AG04450 (cell line): ENCODE results near the gene TTC8. TPM values are rescaled to one million over a fixed set of nuclear protein-coding genes. Genes with fewer than 3 reads are reported as not detected.
A peak's percentile ranks its signal among the peaks of the same experiment; 100 is the strongest.

Experiments used
- CTCF ChIA-PET: fragments of 300-600, 350-600 bp; formaldehyde crosslinking; extraction: SDS; loops from one replicate; lab custom pipeline; 2022; ENCODE audit warnings: antibody characterized with exemption, inconsistent platforms; lab: Charles Lee
- POLR2A ChIA-PET: fragments of 350-600 bp; formaldehyde crosslinking; extraction: SDS; loops from one replicate; lab custom pipeline; 2021; ENCODE audit warnings: antibody characterized with exemption, inconsistent platforms; lab: Yijun Ruan, JAX
- DNase-seq: peaks from one replicate; pipeline ENCODE4 v3.0.0-alpha.2; 2011; ENCODE audit warnings: low read depth, low spot score
- H3K27ac ChIP-seq: one replicate; pipeline ENCODE4 v1.5.1; 2012; ENCODE audit warnings: low read depth, low read length, control low read depth
- H3K27me3 ChIP-seq: one replicate; pipeline ENCODE4 v1.6.0; 2012; ENCODE audit warnings: low read length; ENCODE audit not compliant: control insufficient read depth, insufficient read depth
- H3K4me3 ChIP-seq: 2 replicates; pipeline ENCODE4 v1.5.1; 2011; ENCODE audit warnings: mild to moderate bottlenecking, low read depth, low read length, control low read depth
- H3K9me3 ChIP-seq: 2 replicates; pipeline ENCODE4 v1.5.1; 2012; ENCODE audit warnings: low read length; ENCODE audit not compliant: control insufficient read depth, insufficient read depth
- polyA plus RNA-seq: library from polyadenylated mRNA; depleted of rRNA; stranded (reverse); fragments of >200 nt; gene quantifications from 2 replicates; pipeline ENCODE4 v1.2.3, GENCODE V29; 2011
- TF ChIP-seq, protein P1 (sequence below): IDR thresholded peaks from 2 replicates; pipeline ENCODE4 v1.5.1; 2011; ENCODE audit warnings: low read depth, low read length, control low read depth, inconsistent platforms

TTC8 gene
- polyA plus RNA-seq, 1 experiment, result 83.4 TPM

- ChIA-PET CTCF (interaction anchor here (0.7 to 3.0 kb wide), 2 partner anchors 58 to 201 kb away, joined by 3 to 13 read pairs; no protein-coding TSS in a partner anchor), POLR2A (interaction anchor here (1.6 kb wide), 1 partner anchor 44 kb away, joined by 3 read pairs; the partner anchor contains the start of gene TTC8)
- no peaks in the 10 kb centered on the region for H3K27me3 ChIP-seq
- H3K4me3 ChIP-seq, result no peak overlapping the region
- DNase-seq, result no peak
- TF ChIP-seq, protein P1, sequence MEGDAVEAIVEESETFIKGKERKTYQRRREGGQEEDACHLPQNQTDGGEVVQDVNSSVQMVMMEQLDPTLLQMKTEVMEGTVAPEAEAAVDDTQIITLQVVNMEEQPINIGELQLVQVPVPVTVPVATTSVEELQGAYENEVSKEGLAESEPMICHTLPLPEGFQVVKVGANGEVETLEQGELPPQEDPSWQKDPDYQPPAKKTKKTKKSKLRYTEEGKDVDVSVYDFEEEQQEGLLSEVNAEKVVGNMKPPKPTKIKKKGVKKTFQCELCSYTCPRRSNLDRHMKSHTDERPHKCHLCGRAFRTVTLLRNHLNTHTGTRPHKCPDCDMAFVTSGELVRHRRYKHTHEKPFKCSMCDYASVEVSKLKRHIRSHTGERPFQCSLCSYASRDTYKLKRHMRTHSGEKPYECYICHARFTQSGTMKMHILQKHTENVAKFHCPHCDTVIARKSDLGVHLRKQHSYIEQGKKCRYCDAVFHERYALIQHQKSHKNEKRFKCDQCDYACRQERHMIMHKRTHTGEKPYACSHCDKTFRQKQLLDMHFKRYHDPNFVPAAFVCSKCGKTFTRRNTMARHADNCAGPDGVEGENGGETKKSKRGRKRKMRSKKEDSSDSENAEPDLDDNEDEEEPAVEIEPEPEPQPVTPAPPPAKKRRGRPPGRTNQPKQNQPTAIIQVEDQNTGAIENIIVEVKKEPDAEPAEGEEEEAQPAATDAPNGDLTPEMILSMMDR, result 0 out of 2 replicates have a peak, but pooled peaks have one; percentile 36
- no peaks in the 10 kb centered on the region for H3K9me3 ChIP-seq
- H3K27ac ChIP-seq, result no peak overlapping the region
Observed at GRCh38 chr14:88868558-88869159, 44.2 kb downstream of the TTC8 start.

DNA sequence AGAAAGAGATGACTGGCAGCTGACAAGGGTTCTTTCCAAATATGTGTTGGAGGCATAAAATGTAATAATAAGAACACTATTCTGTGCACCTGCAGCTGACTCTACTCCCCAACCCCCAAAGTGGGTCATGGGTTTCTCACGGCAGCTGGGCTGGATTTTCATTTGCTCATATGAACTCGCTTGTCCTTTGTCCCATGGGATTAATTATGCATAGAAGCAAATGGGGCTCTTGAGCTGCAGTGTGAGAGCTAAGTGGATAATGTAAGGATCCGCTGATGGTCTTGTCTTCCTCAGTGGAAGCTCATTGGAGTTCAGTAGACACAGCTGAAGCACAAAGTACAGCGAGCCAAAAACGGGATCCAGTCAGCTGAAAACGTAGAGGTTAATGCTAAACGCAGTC lies 46.3 kb downstream of the TTC8 start:
- TF ChIP-seq, protein P1, result no peak
- ChIA-PET CTCF (no interaction called here), POLR2A (no interaction called here)
- Histone ChIP-seq H3K27me3 (no peaks in the 10 kb centered on the region), H3K4me3 (no peak overlapping the region), H3K9me3 (no peaks in the 10 kb centered on the region), H3K27ac (no peak overlapping the region)
- DNase-seq, result no peak

DNA sequence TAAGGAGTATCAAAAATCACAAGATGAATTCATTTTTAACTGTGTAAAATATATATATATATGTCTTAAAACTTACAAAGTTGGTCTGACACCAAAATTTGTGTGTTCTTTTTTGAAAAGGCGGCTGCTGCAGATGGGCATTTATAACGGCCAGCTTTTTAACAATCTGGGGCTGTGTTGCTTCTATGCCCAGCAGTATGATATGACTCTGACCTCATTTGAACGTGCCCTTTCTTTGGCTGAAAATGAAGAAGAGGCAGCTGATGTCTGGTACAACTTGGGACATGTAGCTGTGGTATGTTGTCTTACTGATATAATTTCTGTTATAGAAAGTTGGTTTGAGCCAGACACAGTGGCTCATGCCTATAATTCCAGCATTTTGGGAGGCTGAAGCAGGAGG lies 47.0 kb downstream of the TTC8 start:
- DNase-seq, result no peak
- Histone ChIP-seq H3K4me3 (no peak overlapping the region), H3K27ac (no peak overlapping the region), H3K9me3 (no peaks in the 10 kb centered on the region), H3K27me3 (no peaks in the 10 kb centered on the region)
- ChIA-PET POLR2A (no interaction called here), CTCF (no interaction called here)
- TF ChIP-seq, protein P1, result no peak

GRCh38 chr14:88872976-88873375 lies 48.5 kb downstream of the TTC8 start:
- TF ChIP-seq, protein P1, result no peak
- H3K9me3 ChIP-seq, result no peaks in the 10 kb centered on the region
- no peak overlapping the region for H3K27ac ChIP-seq
- POLR2A ChIA-PET, result no interaction called here
- no peak overlapping the region for H3K4me3 ChIP-seq
- no peaks in the 10 kb centered on the region for H3K27me3 ChIP-seq
- DNase-seq, result no peak
- CTCF ChIA-PET, result interaction anchor here (1.0 kb wide), 1 partner anchor 206 kb away, joined by 3 read pairs; no protein-coding TSS in a partner anchor

DNA sequence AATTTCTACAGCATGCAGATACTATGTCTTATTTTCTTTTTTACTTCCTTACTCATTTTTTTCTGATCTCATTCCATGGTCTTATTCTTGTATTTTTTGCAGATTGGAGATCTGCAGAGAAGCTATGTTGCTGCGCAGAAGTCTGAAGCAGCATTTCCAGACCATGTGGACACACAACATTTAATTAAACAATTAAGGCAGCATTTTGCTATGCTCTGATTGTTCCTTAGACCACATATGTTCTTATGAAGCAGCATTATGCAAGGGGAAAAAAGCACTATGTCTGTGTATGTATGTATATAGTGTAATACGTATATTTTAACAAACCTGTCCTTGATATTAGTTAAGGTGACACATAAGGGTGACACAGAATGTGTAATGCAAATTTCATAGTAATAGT lies 52.7 kb downstream of the TTC8 start:
- DNase-seq, result no peak
- H3K9me3 ChIP-seq, result peaks cover 11% of the 10 kb centered on the region; the same call in 1 of the 2 replicates
- TF ChIP-seq, protein P1, result no peak
- H3K27me3 ChIP-seq, result no peaks in the 10 kb centered on the region
- H3K4me3 ChIP-seq, result no peak overlapping the region
- ChIA-PET POLR2A (no interaction called here), CTCF (interaction anchor here (2.3 kb wide), 1 partner anchor 210 kb away, joined by 7 read pairs; no protein-coding TSS in a partner anchor)
- no peak overlapping the region for H3K27ac ChIP-seq
